HepG2 (cell line): Measurements from ENCODE around the gene CHKB. TPM values are rescaled to one million over a fixed set of nuclear protein-coding genes. Genes with fewer than 3 reads are reported as not detected.

Experiments
- CEBPZ ChIP-seq: IDR thresholded peaks from 2 replicates; pipeline ENCODE4 v1.6.1; 2012; ENCODE audit warnings: low read length, improper control_type of control experiment
- DNMT3B ChIP-seq: conservative IDR thresholded peaks from 2 replicates; pipeline ENCODE4 v1.6.1; 2016; ENCODE audit warnings: missing biosample characterization, control low read depth
- GTF3A ChIP-seq: sonication (generic); formaldehyde crosslinking; conservative IDR thresholded peaks from 2 replicates; pipeline ENCODE4 v1.4.0; 2020; ENCODE audit warnings: mild to moderate bottlenecking, missing genetic modification reagents
- KLF16 ChIP-seq, 2 experiments: sonication (generic) in 1 of 2; formaldehyde crosslinking in 1 of 2; IDR thresholded peaks; 2 replicates each; pipeline versions ENCODE4 v1.6.1 to v1.8.0; 2016 to 2023; ENCODE audit warnings: missing genetic modification reagents in 2 of 2, missing compliant biosample characterization in 1 of 2
- MIER2 ChIP-seq: IDR thresholded peaks from 2 replicates; pipeline ENCODE4 v1.6.1; 2016; ENCODE audit warnings: missing biosample characterization, missing genetic modification reagents
- POLR2A ChIP-seq, 2 experiments: IDR thresholded peaks; 2 replicates each; pipeline ENCODE4 v1.6.1; 2011; ENCODE audit warnings: low read depth in 2 of 2, low read length in 2 of 2, mild to moderate bottlenecking in 1 of 2, moderate library complexity in 1 of 2; ENCODE audit not compliant: insufficient read depth in 1 of 2
- RAD51 ChIP-seq: fragments of 450-650 bp; IDR thresholded peaks from 2 replicates; pipeline ENCODE4 v1.6.1; 2016; ENCODE audit warnings: borderline replicate concordance
- RFX1 ChIP-seq: fragments of 450-650 bp; IDR thresholded peaks from 2 replicates; pipeline ENCODE4 v1.6.1; 2017
- RFX5 ChIP-seq: IDR thresholded peaks from 2 replicates; pipeline ENCODE4 v1.6.1; 2011; ENCODE audit warnings: low read depth, low read length, improper control_type of control experiment
- SALL1 ChIP-seq: sonication (generic); formaldehyde crosslinking; IDR thresholded peaks from 2 replicates; pipeline ENCODE4 v1.8.0; 2022; ENCODE audit warnings: mild to moderate bottlenecking, missing genetic modification reagents
- SP5 ChIP-seq: IDR thresholded peaks from 2 replicates; pipeline ENCODE4 v1.6.1; 2016; ENCODE audit warnings: low read depth, borderline replicate concordance
- ZBTB21 ChIP-seq: sonication (generic); formaldehyde crosslinking; IDR thresholded peaks from 2 replicates; pipeline ENCODE4 v1.4.0; 2020; ENCODE audit warnings: missing genetic modification reagents
- ZNF318 ChIP-seq: sonication (generic); formaldehyde crosslinking; IDR thresholded peaks from 2 replicates; pipeline ENCODE4 v1.4.0; 2020; ENCODE audit warnings: mild to moderate bottlenecking, missing genetic modification reagents
- ZNF543 ChIP-seq: sonication (generic); formaldehyde crosslinking; IDR thresholded peaks from 2 replicates; pipeline ENCODE4 v1.4.0; 2020; ENCODE audit warnings: mild to moderate bottlenecking, missing genetic modification reagents
- ZNF547 ChIP-seq: sonication (generic); formaldehyde crosslinking; IDR thresholded peaks from 2 replicates; pipeline ENCODE4 v1.5.1; 2020; ENCODE audit warnings: mild to moderate bottlenecking, missing genetic modification reagents
- ZNF710 ChIP-seq: sonication (generic); formaldehyde crosslinking; IDR thresholded peaks from 2 replicates; pipeline ENCODE4 v1.5.0; 2020; ENCODE audit warnings: mild to moderate bottlenecking, missing genetic modification reagents, borderline replicate concordance
- ZNF776 ChIP-seq: sonication (generic); formaldehyde crosslinking; IDR thresholded peaks from 2 replicates; pipeline ENCODE4 v1.4.0; 2020; ENCODE audit warnings: mild to moderate bottlenecking, missing genetic modification reagents
- polyA plus RNA-seq, 8 experiments: library from polyadenylated mRNA; depleted of rRNA in 3 of 8; stranded (reverse) in 7 of 8; unstranded in 1 of 8; fragments of >200 nt; fragmentation: Illumina TruSeq in 4 of 8; extraction: Trizol in 4 of 8; gene quantifications; 2 replicates each; pipeline versions ENCODE4 v1.2.1 to v1.2.3, GENCODE V29; 2011 to 2016; ENCODE audit warnings: low read depth in 4 of 8, missing spikeins in 1 of 8, mixed read lengths in 1 of 8; ENCODE audit not compliant: insufficient read depth in 1 of 8
- total RNA-seq, 5 experiments: library from RNA; depleted of rRNA; stranded (reverse); fragments of >200 nt; fragmentation: Illumina TruSeq; extraction: Trizol; gene quantifications; 2 replicates each; pipeline ENCODE4 v1.2.3, GENCODE V29; 2016; ENCODE audit warnings: low read depth in 1 of 5

CHKB gene
- total and polyA plus RNA-seq, 2 of the 13 experiments (the other 11 are each of a cell fraction or from before 2014, with no cell fraction given): 24.5 to 42.7 TPM

GRCh38 chr22:50613291-50613981 is 30.8 kb upstream of the CHKB start (continued):
- no peak for TF ChIP-seq RFX1
- peak; percentile 66; the same call in 1 of the 2 replicates for TF ChIP-seq SP5 (CRISPR knock-in tag)
- TF ChIP-seq ZNF547 (CRISPR knock-in tag): peak; percentile 81
- TF ChIP-seq ZNF318: no peak
- TF ChIP-seq MIER2 (CRISPR knock-in tag): peak; percentile 35; the same call in 1 of the 2 replicates
- no peak for TF ChIP-seq DNMT3B (CRISPR knock-in tag)
- no peak for TF ChIP-seq CEBPZ
- TF ChIP-seq ZNF776 (CRISPR knock-in tag): no peak
- TF ChIP-seq SALL1: peak; percentile 41; the same call in 1 of the 2 replicates
- TF ChIP-seq GTF3A: no peak
- peak in 1 of 2 experiments; percentile 75; a peak in 2 of 4 replicates for TF ChIP-seq POLR2A (IDR thresholded peaks at IDR 0.05; ENCODE audit: insufficient read depth in 1 of 2, low read depth in 2 of 2, low read length in 2 of 2)
- no peak for TF ChIP-seq ZNF710 (CRISPR knock-in tag)
- TF ChIP-seq ZNF543 (CRISPR knock-in tag): no peak
- TF ChIP-seq RFX5: no peak
- no peak for TF ChIP-seq ZBTB21 (CRISPR knock-in tag)
- no peak for TF ChIP-seq RAD51
- no peak for TF ChIP-seq KLF16 (CRISPR knock-in tag; IDR thresholded peaks at IDR 0.05)
